ENCODE data around the gene CCDC34.
"Not testable (repeated sequence)": the region's sequence is repeated elsewhere in the genome, so short reads cannot be mapped to it uniquely, and the experiment has no call there.

- not testable (repeated sequence) for TF ChIP-seq POLR2AphosphoS5, CTCF, POLR2A (IDR thresholded peaks at IDR 0.05)
Measured at GRCh38 chr11:27334764-27335163, 28.3 kb downstream of the CCDC34 start.
